ENCODE measurements around the gene STX17.

Gene STX17

GRCh38 chr9:99896119-99896518, 10.3 kb upstream of the STX17 start:
- in situ Hi-C loops (cut with MboI; ENCODE audit: low pct_unique_long_range_greater_than_20kb, low sequenced_read_pairs, unreplicated experiment) = no loop called here
- no peak for DNase-seq (ENCODE audit: low spot score)
- no peak for TF ChIP-seq CTCF (IDR thresholded peaks at IDR 0.05; ENCODE audit: extremely low read depth, insufficient read depth, missing control alignments)

GRCh38 chr9:99903393-99903792, 3.1 kb upstream of the STX17 start:
- TF ChIP-seq CTCF (IDR thresholded peaks at IDR 0.05; ENCODE audit: extremely low read depth, insufficient read depth, missing control alignments) = no peak
- DNase-seq (ENCODE audit: low spot score) = no peak
- in situ Hi-C loops (cut with MboI; ENCODE audit: low pct_unique_long_range_greater_than_20kb, low sequenced_read_pairs, unreplicated experiment) = no loop called here

GRCh38 chr9:99905833-99906402, 536 bp upstream of the STX17 start:
- DNase-seq (ENCODE audit: low spot score) = no peak
- in situ Hi-C loops (cut with MboI; ENCODE audit: low pct_unique_long_range_greater_than_20kb, low sequenced_read_pairs, unreplicated experiment) = no loop called here
- TF ChIP-seq CTCF (IDR thresholded peaks at IDR 0.05; ENCODE audit: extremely low read depth, insufficient read depth, missing control alignments) = no peak

GRCh38 chr9:99907208-99907532, 716 bp downstream of the STX17 start:
- in situ Hi-C loops (cut with MboI; ENCODE audit: low pct_unique_long_range_greater_than_20kb, low sequenced_read_pairs, unreplicated experiment) = no loop called here
- DNase-seq (ENCODE audit: low spot score) = no peak
- no peak for TF ChIP-seq CTCF (IDR thresholded peaks at IDR 0.05; ENCODE audit: extremely low read depth, insufficient read depth, missing control alignments)

- DNase-seq (ENCODE audit: low spot score) = no peak
- in situ Hi-C loops (cut with MboI; ENCODE audit: low pct_unique_long_range_greater_than_20kb, low sequenced_read_pairs, unreplicated experiment) = no loop called here
- TF ChIP-seq CTCF (IDR thresholded peaks at IDR 0.05; ENCODE audit: extremely low read depth, insufficient read depth, missing control alignments) = no peak
These were observed 5.1 kb downstream of the STX17 start for GRCh38 chr9:99911600-99911999.

- DNase-seq (ENCODE audit: low spot score) = no peak
- no peak for TF ChIP-seq CTCF (IDR thresholded peaks at IDR 0.05; ENCODE audit: extremely low read depth, insufficient read depth, missing control alignments)
- in situ Hi-C loops (cut with MboI; ENCODE audit: low pct_unique_long_range_greater_than_20kb, low sequenced_read_pairs, unreplicated experiment) = no loop called here
These were observed 10.2 kb downstream of the STX17 start for GRCh38 chr9:99916650-99917049.

- in situ Hi-C loops (cut with MboI; ENCODE audit: low pct_unique_long_range_greater_than_20kb, low sequenced_read_pairs, unreplicated experiment) = no loop called here
- no peak for DNase-seq (ENCODE audit: low spot score)
- TF ChIP-seq CTCF (IDR thresholded peaks at IDR 0.05; ENCODE audit: extremely low read depth, insufficient read depth, missing control alignments) = no peak
These were observed 11.7 kb downstream of the STX17 start for GRCh38 chr9:99918134-99918533.

Data from GM13977 (cell line).